GM23248 (cell line): ENCODE data around the gene ZNF646.

Source experiments
- EZH2 ChIP-seq: fragments of 200-600 bp; sonication (generic); IDR thresholded peaks from 2 replicates; pipeline ENCODE4 v1.6.1; 2018; ENCODE audit warnings: antibody characterized with exemption, mild to moderate bottlenecking; ENCODE audit not compliant: insufficient read depth, poor library complexity, severe bottlenecking
- EZH2phosphoT487 ChIP-seq: fragments of 200-600 bp; sonication (generic); IDR thresholded peaks from 2 replicates; pipeline ENCODE4 v1.6.1; 2018; ENCODE audit warnings: antibody characterized with exemption, moderate library complexity, mild to moderate bottlenecking, low read depth; ENCODE audit not compliant: insufficient read depth

DNA sequence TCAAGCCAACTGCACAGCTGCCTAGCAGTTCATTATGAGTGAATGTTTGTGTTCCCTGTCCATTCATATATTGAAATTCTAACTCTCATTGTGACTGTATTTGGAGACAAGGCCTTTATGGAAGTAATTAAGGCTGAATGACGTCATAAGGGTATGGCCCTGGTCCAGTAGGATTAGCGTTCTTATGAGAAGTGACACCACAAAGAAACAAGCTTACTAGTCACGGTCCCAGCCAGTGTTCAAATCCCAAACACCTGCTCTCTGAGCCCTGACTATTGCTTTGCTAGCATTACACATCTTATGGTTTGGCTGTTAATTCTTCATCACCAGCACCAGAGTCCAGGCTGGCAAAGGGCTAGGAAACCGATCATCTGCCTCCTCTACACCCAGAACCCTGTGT lies 2.4 kb upstream of the ZNF646 start:
- TF ChIP-seq EZH2, result no peak
- no peak for TF ChIP-seq EZH2phosphoT487
